Cardiac muscle cell (in vitro differentiated cells and primary cell): Measurements from ENCODE around the gene MGMT. TPM values are rescaled to one million over a fixed set of nuclear protein-coding genes. Genes with fewer than 3 reads are reported as not detected.

Experiments
- DNase-seq, 2 donors: peaks; one replicate each; pipeline versions ENCODE4 v3.0.0 to v3.0.0-alpha.2; 2010 to 2017; ENCODE audit warnings: low read depth in 1 of 2, low spot score in 1 of 2
- H3K27ac ChIP-seq: fragments of 200-600 bp; sonication (generic); 2 replicates; pipeline ENCODE4 v1.5.1; 2016
- H3K27me3 ChIP-seq: fragments of 200-600 bp; sonication (generic); 2 replicates; pipeline ENCODE4 v1.6.0; 2016; ENCODE audit warnings: control low read depth
- H3K36me3 ChIP-seq: fragments of 200-600 bp; sonication (generic); 2 replicates; pipeline ENCODE4 v1.5.1; 2016; ENCODE audit warnings: control low read depth
- H3K4me1 ChIP-seq: fragments of 200-600 bp; sonication (generic); 2 replicates; pipeline ENCODE4 v1.8.1; 2017; ENCODE audit warnings: low read depth, mild to moderate bottlenecking, mixed run types
- H3K4me3 ChIP-seq: fragments of 200-600 bp; sonication (generic); 2 replicates; pipeline ENCODE4 v1.5.1; 2016; ENCODE audit warnings: mild to moderate bottlenecking
- H3K9me3 ChIP-seq: fragments of 200-600 bp; sonication (generic); 2 replicates; pipeline ENCODE4 v1.5.1; 2017; ENCODE audit warnings: low read depth, mild to moderate bottlenecking, control low read depth
- CTCF ChIP-seq: IDR thresholded peaks from 2 replicates; pipeline ENCODE4 v1.5.1; 2012; ENCODE audit warnings: low read depth, mild to moderate bottlenecking, low read length
- polyA plus RNA-seq: library from polyadenylated mRNA; unstranded; fragments of >200 nt; fragmentation: Nextera tagmentation; extraction: Ambion mirVana; gene quantifications from 2 replicates; pipeline ENCODE4 v1.2.1, GENCODE V29; 2016
- total RNA-seq: library from RNA; depleted of rRNA; stranded (reverse); fragments of >200 nt; gene quantifications from 2 replicates; pipeline ENCODE4 v1.2.3, GENCODE V29; 2016

The MGMT gene
- total and polyA plus RNA-seq, 2 experiments from 2014 or later: 21.8 to 28.0 TPM

DNA sequence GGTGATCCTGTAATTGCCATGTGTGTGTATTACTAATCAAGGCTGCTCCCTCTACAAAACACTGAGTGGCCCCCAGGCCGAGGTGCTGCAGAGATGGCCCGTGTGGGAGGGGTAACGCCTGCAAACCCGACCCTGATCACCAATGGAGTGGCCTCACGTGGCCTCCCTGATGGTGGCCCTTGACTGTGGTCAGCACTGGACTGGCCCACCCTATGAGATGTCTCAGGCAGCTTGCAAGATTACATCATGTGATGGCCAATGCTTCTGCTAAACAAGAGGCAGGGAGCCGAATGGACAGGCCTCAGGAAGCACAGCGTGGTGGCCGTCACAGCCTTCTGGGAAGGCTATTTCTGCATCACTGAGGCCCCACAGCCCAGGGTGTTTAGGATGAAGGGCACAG lies 186.4 kb downstream of the MGMT start:
- no peak for DNase-seq
- Histone ChIP-seq H3K27me3 (no peaks in the 10 kb centered on the region), H3K36me3 (no peaks in the 10 kb centered on the region), H3K27ac (no peak overlapping the region), H3K4me1 (no peaks in the 10 kb centered on the region), H3K4me3 (no peak overlapping the region), H3K9me3 (no peaks in the 10 kb centered on the region)
- no peak for TF ChIP-seq CTCF

GRCh38 chr10:129653861-129654260 lies 186.8 kb downstream of the MGMT start:
- no peak for TF ChIP-seq CTCF
- DNase-seq: no peak

GRCh38 chr10:129654461-129654860 lies 187.4 kb downstream of the MGMT start:
- DNase-seq: no peak
- Histone ChIP-seq H3K4me3 (no peak overlapping the region), H3K4me1 (no peaks in the 10 kb centered on the region), H3K9me3 (no peaks in the 10 kb centered on the region), H3K36me3 (no peaks in the 10 kb centered on the region), H3K27ac (no peak overlapping the region), H3K27me3 (no peaks in the 10 kb centered on the region)
- TF ChIP-seq CTCF: no peak

More at GRCh38 chr10:129653861-129654260, 186.8 kb downstream of the MGMT start:
- Histone ChIP-seq H3K4me1 (no peaks in the 10 kb centered on the region), H3K4me3 (no peak overlapping the region), H3K27me3 (no peaks in the 10 kb centered on the region), H3K9me3 (no peaks in the 10 kb centered on the region), H3K27ac (no peak overlapping the region), H3K36me3 (no peaks in the 10 kb centered on the region)

DNA sequence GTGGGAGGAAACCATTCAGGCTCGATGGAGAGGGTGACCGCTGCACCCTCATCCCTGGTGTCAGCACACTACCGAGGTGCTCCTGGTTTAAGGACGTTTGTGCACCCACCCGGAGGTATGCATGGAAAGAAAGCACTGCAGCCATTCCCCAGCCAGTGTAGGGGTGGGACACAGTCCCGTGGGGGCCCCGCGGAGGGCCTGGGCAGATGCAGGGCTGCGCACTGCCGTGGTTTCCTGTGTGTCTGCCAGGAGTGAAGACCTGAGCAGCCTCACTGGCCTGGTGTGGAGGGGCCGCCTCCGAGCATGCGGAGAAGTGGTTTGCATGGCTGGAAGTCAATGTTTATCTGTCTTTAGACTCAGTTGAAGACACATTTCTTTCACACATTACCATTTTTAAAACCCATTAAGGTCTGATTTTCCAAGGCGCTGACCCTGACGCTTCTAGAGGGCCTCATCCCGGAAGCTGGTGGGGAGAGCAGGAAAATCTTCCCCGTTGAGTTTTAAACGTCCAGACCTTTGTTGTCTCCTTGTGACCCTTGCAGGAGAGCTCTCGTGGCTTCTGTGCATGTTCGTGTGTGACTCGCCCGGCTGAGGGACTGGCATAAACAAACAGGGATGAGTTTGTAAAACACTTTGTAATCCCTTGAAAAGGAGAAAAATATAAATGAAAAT lies 188.1 kb downstream of the MGMT start:
- no peak for TF ChIP-seq CTCF
- Histone ChIP-seq H3K36me3 (no peaks in the 10 kb centered on the region), H3K27ac (no peak overlapping the region), H3K27me3 (no peaks in the 10 kb centered on the region), H3K4me3 (no peak overlapping the region), H3K9me3 (no peaks in the 10 kb centered on the region), H3K4me1 (no peaks in the 10 kb centered on the region)
- DNase-seq: no peak

- Histone ChIP-seq H3K4me1 (no peaks in the 10 kb centered on the region), H3K27me3 (no peaks in the 10 kb centered on the region), H3K27ac (no peak overlapping the region), H3K4me3 (no peak overlapping the region), H3K36me3 (no peaks in the 10 kb centered on the region), H3K9me3 (no peaks in the 10 kb centered on the region)
- no peak for TF ChIP-seq CTCF
- no peak for DNase-seq
These were observed 188.6 kb downstream of the MGMT start for GRCh38 chr10:129655679-129656031.
